ENCODE measurements around the gene MLC1. TPM values are rescaled to one million over a fixed set of nuclear protein-coding genes. Genes with fewer than 3 reads are reported as not detected.

The MLC1 gene
- total and polyA plus RNA-seq, 5 experiments from 2014 or later: 0.12 to 1.8 (median 0.34) TPM

DNA sequence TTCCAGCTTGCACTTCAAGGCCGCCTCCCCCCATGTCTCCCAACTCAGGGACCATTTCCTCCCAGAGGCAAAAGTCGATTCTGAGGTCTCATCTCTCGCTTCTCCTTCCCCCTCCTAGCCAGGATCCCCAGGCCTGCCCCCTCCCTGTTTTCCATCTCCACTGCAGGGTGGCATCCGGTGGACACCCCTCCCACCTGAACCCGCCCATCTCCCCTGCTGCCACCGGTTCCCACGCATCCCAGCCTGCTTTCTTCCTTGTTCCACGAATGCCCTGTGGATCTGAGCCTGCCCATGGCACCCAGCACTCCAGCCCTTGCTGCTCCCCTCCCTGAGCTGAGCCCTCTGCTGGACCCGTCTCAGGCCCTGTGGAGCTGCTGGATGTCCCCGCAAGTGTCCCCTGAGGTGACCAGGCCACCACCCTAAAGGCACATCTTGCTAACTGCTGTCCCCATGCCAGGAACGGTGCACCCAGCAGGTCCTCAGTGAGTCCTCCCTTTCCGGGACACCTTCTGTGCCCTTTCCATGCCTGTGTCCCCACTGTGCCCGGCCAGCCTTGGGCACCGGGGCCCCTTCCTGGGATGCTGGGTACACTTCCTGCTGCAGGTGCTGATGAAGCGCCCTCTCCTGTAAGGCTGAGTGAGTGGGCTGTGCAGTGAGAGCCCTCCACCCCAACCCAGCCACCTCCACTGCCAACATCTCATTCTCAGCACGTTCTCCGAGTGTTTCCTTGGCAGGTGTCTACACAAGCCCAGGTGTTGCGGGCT is 73.6 kb downstream of the MLC1 start:
- Mint-ChIP-seq H3K27ac (peak overlapping the region in 7 of 10 donors; percentile 71 to 91 (median 75)), H3K36me3 (peaks cover 0 to 2% (median 0%) of the 10 kb centered on the region in 3 donors), H3K27me3 (peaks cover 1 to 20% (median 7%) of the 10 kb centered on the region in 5 donors), H3K4me3 (peak overlapping the region; percentile 32 to 83 (median 66)), H3K9me3 (no peaks in the 10 kb centered on the region), H3K4me1 (peaks cover 4 to 14% (median 12%) of the 10 kb centered on the region in 4 donors)
- DNase-seq (peak in 1 of 10 donors; percentile 50), ATAC-seq (no peak)
- POLR2A ChIA-PET: interaction anchor here (0.6 kb wide), 1 partner anchor 236 kb away, joined by 4 read pairs; no protein-coding TSS in a partner anchor

DNA sequence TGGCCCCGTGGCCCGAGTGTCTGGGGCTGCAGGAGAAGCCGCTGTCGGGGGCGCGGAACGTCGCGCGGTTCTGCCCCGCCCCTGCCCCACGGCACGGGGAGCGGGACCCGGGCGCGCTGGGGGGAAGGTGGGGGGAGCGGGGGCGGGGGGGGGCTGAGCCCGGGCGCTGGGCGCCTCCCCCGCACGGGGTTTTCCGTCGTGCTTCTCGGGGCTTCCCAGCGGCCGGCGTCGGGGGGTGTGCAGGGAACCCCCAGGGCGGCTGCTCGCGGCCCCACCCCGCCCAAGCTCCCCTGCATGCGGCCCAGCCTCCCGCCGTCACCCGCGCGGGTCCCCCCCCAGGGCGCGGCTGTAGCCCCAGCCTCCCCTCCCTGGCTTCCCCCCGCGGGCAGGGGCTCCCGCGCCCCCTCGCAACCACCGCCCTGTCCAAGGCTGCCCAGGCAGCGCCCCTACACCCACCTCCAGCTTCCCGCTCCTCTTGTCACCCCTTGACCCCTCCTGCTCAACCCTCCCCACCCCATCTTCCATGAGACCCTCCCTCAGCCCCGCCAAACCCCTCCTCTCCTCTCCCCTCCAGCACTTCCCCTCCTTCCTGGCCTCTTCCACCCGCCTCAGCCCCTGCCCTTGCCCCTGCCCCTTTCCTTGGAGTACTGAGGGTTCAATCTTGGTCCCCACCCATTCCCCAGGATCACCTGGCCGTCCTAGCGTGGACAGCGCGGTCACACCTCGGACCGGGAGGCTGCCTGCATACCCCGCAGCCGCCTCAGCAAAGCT is 74.4 kb downstream of the MLC1 start:
- Mint-ChIP-seq H3K4me3 (peak overlapping the region in 8 of 10 donors; percentile 43 to 83 (median 70)), H3K27ac (peak overlapping the region in 4 of 10 donors; percentile 40 to 91 (median 82)), H3K9me3 (no peaks in the 10 kb centered on the region), H3K36me3 (peaks cover 0 to 2% (median 0%) of the 10 kb centered on the region in 3 donors), H3K4me1 (peaks cover 4 to 13% (median 10%) of the 10 kb centered on the region in 4 donors), H3K27me3 (peaks cover 1 to 20% (median 7%) of the 10 kb centered on the region in 5 donors)
- POLR2A ChIA-PET: interaction anchor here (0.6 kb wide), 1 partner anchor 235 kb away, joined by 4 read pairs; no protein-coding TSS in a partner anchor
- ATAC-seq (peak; percentile 86 to 95), DNase-seq (peak in 9 of 10 donors; percentile 36 to 78 (median 71))

- peak overlapping the region in 5 of 10 donors; percentile 24 to 77 (median 36) for H3K4me3 Mint-ChIP-seq
Observed at GRCh38 chr22:50009765-50010675, 75.2 kb downstream of the MLC1 start.

More at GRCh38 chr22:50009765-50010675, 75.2 kb downstream of the MLC1 start:
- POLR2A ChIA-PET: no interaction called here
- no peak for ATAC-seq
- Mint-ChIP-seq H3K9me3 (no peaks in the 10 kb centered on the region), H3K36me3 (peaks cover 0 to 2% (median 0%) of the 10 kb centered on the region in 3 donors), H3K27ac (no peak overlapping the region), H3K4me1 (peaks cover 4 to 13% (median 10%) of the 10 kb centered on the region in 4 donors), H3K27me3 (peaks cover 1 to 20% (median 7%) of the 10 kb centered on the region in 5 donors)
- DNase-seq: peak in 2 of 10 donors; percentile 6 to 65

Other genes with a start within 250 kb of the MLC1 start
- gene ZBED4, start 231.6 kb downstream of the MLC1 start, total RNA-seq: 10 to 100 TPM; 17.6 to 18.1 TPM
- gene ZBED4, start 231.6 kb downstream of the MLC1 start, polyA plus RNA-seq: 10 to 100 TPM in 1 of 3 donors, 1 to 10 TPM in 2; 5.5 to 11.4 (median 8.1) TPM
- gene ALG12, start 167.0 kb downstream of the MLC1 start, total RNA-seq: 10 to 100 TPM; 20.3 to 23.6 TPM
- 10 to 100 TPM; 10.8 to 17.0 (median 16.9) TPM for gene ALG12, start 167.0 kb downstream of the MLC1 start, polyA plus RNA-seq
- 10 to 100 TPM; 22.1 to 28.0 TPM for gene CRELD2, start 166.8 kb downstream of the MLC1 start, total RNA-seq
- gene CRELD2, start 166.8 kb downstream of the MLC1 start, polyA plus RNA-seq: 10 to 100 TPM; 35.8 to 43.6 (median 37.0) TPM
- 10 to 100 TPM; 42.0 to 44.0 TPM for gene PIM3, start 124.7 kb downstream of the MLC1 start, total RNA-seq
- 10 to 100 TPM; 12.4 to 26.0 (median 13.6) TPM for gene PIM3, start 124.7 kb downstream of the MLC1 start, polyA plus RNA-seq
- not detected for gene IL17REL, start 72.7 kb downstream of the MLC1 start, total RNA-seq
- not detected for gene IL17REL, start 72.7 kb downstream of the MLC1 start, polyA plus RNA-seq
- not detected for gene TTLL8, start 27.1 kb downstream of the MLC1 start, total RNA-seq
- not detected for gene TTLL8, start 27.1 kb downstream of the MLC1 start, polyA plus RNA-seq
- gene MOV10L1, start 4.6 kb upstream of the MLC1 start, total RNA-seq: not detected
- not detected for gene MOV10L1, start 4.6 kb upstream of the MLC1 start, polyA plus RNA-seq
- gene PANX2, start 85.3 kb upstream of the MLC1 start, total RNA-seq: under 1 TPM; 0.25 to 0.26 TPM
- gene PANX2, start 85.3 kb upstream of the MLC1 start, polyA plus RNA-seq: not detected
- gene TRABD, start 100.5 kb upstream of the MLC1 start, total RNA-seq: 100 to 1,000 TPM; 103 to 113 TPM
- gene TRABD, start 100.5 kb upstream of the MLC1 start, polyA plus RNA-seq: 10 to 100 TPM; 28.7 to 46.7 (median 31.2) TPM
- gene SELENOO, start 115.6 kb upstream of the MLC1 start, total RNA-seq: 10 to 100 TPM; 40.3 to 42.4 TPM
- gene SELENOO, start 115.6 kb upstream of the MLC1 start, polyA plus RNA-seq: 1 to 10 TPM; 3.1 to 8.8 (median 5.2) TPM
- gene TUBGCP6, start 159.6 kb upstream of the MLC1 start, total RNA-seq: 100 to 1,000 TPM; 153 to 156 TPM
- gene TUBGCP6, start 159.6 kb upstream of the MLC1 start, polyA plus RNA-seq: 10 to 100 TPM in 2 of 3 donors, 1 to 10 TPM in 1; 9.3 to 25.2 (median 17.3) TPM
- 100 to 1,000 TPM; 107 to 114 TPM for gene HDAC10, start 165.8 kb upstream of the MLC1 start, total RNA-seq
- gene HDAC10, start 165.8 kb upstream of the MLC1 start, polyA plus RNA-seq: 1 to 10 TPM; 5.4 to 7.8 (median 6.4) TPM
- 1 to 10 TPM; 2.1 to 2.9 TPM for gene MAPK12, start 176.3 kb upstream of the MLC1 start, total RNA-seq
- gene MAPK12, start 176.3 kb upstream of the MLC1 start, polyA plus RNA-seq: under 1 TPM in 2 of 3 donors, not detected in 1; 0.02 to 0.03 TPM
- 1 to 10 TPM in 1 of 2 experiments, under 1 TPM in 1; 0.86 to 1.2 TPM for gene MAPK11, start 185.0 kb upstream of the MLC1 start, total RNA-seq
- under 1 TPM; 0.13 to 0.24 (median 0.16) TPM for gene MAPK11, start 185.0 kb upstream of the MLC1 start, polyA plus RNA-seq
- gene PLXNB2, start 222.2 kb upstream of the MLC1 start, total RNA-seq: 10 to 100 TPM; 14.3 to 16.7 TPM
- 1 to 10 TPM in 2 of 3 donors, under 1 TPM in 1; 0.72 to 4.1 (median 1.1) TPM for gene PLXNB2, start 222.2 kb upstream of the MLC1 start, polyA plus RNA-seq
- gene DENND6B, start 241.6 kb upstream of the MLC1 start, total RNA-seq: 1 to 10 TPM; 7.0 to 9.1 TPM
- gene DENND6B, start 241.6 kb upstream of the MLC1 start, polyA plus RNA-seq: 1 to 10 TPM in 2 of 3 donors, under 1 TPM in 1; 0.53 to 1.1 (median 1.0) TPM

Measured in naive thymus-derived CD8-positive, alpha-beta T cell (primary cell).